Activated CD8-positive, alpha-beta memory T cell treated with anti-CD3 and anti-CD28 coated beads, Interleukin-2, amount 10 ng/mL, durations not matched to agents 7 days and 5 days (primary cell): ENCODE data around the gene BLACAT1. TPM values are rescaled to one million over a fixed set of nuclear protein-coding genes. Genes with fewer than 3 reads are reported as not detected.
"Not testable (repeated sequence)": the region's sequence is repeated elsewhere in the genome, so short reads cannot be mapped to it uniquely, and the experiment has no call there.

Experiments used
- ATAC-seq: fragments of 150-1000 bp; cut with Tn5 transposase; one replicate; pipeline ENCODE4 v1.10.0; 2021; ENCODE audit warnings: moderate library complexity
- CTCF ChIA-PET: fragments of 350-600 bp; sonication (Branson Sonifier 250); formaldehyde crosslinking; loops from one replicate; lab custom pipeline; 2021; ENCODE audit warnings: antibody characterized with exemption; lab: Charles Lee
- DNase-seq: peaks from one replicate; pipeline ENCODE4 v3.0.0-alpha.2; 2020
- H3K27ac Mint-ChIP-seq: one replicate; pipeline ENCODE4 v1.8.0; 2021; ENCODE audit warnings: mild to moderate bottlenecking, mixed read lengths
- H3K27me3 Mint-ChIP-seq: one replicate; pipeline ENCODE4 v1.8.0; 2021; ENCODE audit warnings: mixed read lengths
- H3K36me3 Mint-ChIP-seq: one replicate; pipeline ENCODE4 v1.8.0; 2021; ENCODE audit warnings: mild to moderate bottlenecking, mixed read lengths
- H3K4me1 Mint-ChIP-seq: one replicate; pipeline ENCODE4 v1.8.0; 2021; ENCODE audit warnings: mixed read lengths
- H3K4me3 Mint-ChIP-seq: one replicate; pipeline ENCODE4 v1.8.0; 2021; ENCODE audit warnings: mild to moderate bottlenecking, moderate library complexity, mixed read lengths
- H3K9me3 Mint-ChIP-seq: one replicate; pipeline ENCODE4 v1.8.0; 2022; ENCODE audit warnings: low read depth, mixed read lengths
- total RNA-seq, 2 experiments: library from RNA; stranded (reverse); gene quantifications; one replicate each; pipeline ENCODE4 v1.2.3, GENCODE V29; 2021

BLACAT1 gene
- total RNA-seq, 2 experiments from 2014 or later, result 0.19 to 0.47 TPM

GRCh38 chr1:205429762-205430695, 25.8 kb downstream of the BLACAT1 start:
- CTCF ChIA-PET, result interaction anchor here (0.6 to 7.3 kb wide), 29 partner anchors 8 to 312 kb away, joined by 3 to 58 read pairs (median 5); partner anchors contain the start of genes LEMD1 and NUAK2
- ATAC-seq, result no peak
- no peaks in the 10 kb centered on the region for H3K9me3 Mint-ChIP-seq
- H3K27ac Mint-ChIP-seq, result no peak overlapping the region
- H3K4me1 Mint-ChIP-seq, result peaks cover 9% of the 10 kb centered on the region
- H3K36me3 Mint-ChIP-seq, result no peaks in the 10 kb centered on the region
- peaks cover 27% of the 10 kb centered on the region for H3K27me3 Mint-ChIP-seq
- DNase-seq, result no peak
- H3K4me3 Mint-ChIP-seq, result peak overlapping the region; percentile 70

GRCh38 chr1:205424901-205425600, 30.8 kb downstream of the BLACAT1 start:
- no peak overlapping the region for H3K27ac Mint-ChIP-seq
- CTCF ChIA-PET, result interaction anchor here (0.8 to 2.1 kb wide), 5 partner anchors 9 to 152 kb away, joined by 3 to 21 read pairs (median 3); no protein-coding TSS in a partner anchor
- no peaks in the 10 kb centered on the region for H3K36me3 Mint-ChIP-seq
- ATAC-seq (no peak), DNase-seq (no peak)
- no peaks in the 10 kb centered on the region for H3K4me1 Mint-ChIP-seq
- H3K4me3 Mint-ChIP-seq, result no peak overlapping the region
- H3K9me3 Mint-ChIP-seq, result no peaks in the 10 kb centered on the region
- peaks cover 58% of the 10 kb centered on the region for H3K27me3 Mint-ChIP-seq

GRCh38 chr1:205423814-205424399, 31.9 kb downstream of the BLACAT1 start:
- Mint-ChIP-seq H3K9me3 (no peaks in the 10 kb centered on the region), H3K4me3 (no peak overlapping the region), H3K36me3 (no peaks in the 10 kb centered on the region), H3K27ac (no peak overlapping the region), H3K4me1 (no peaks in the 10 kb centered on the region), H3K27me3 (peaks cover 60% of the 10 kb centered on the region)
- DNase-seq, result no peak
- no peak for ATAC-seq
- CTCF ChIA-PET, result interaction anchor here (1.3 to 2.1 kb wide), 7 partner anchors 9 to 151 kb away, joined by 3 to 21 read pairs (median 4); no protein-coding TSS in a partner anchor

GRCh38 chr1:205422993-205423642, 32.7 kb downstream of the BLACAT1 start:
- Mint-ChIP-seq H3K4me1 (no peaks in the 10 kb centered on the region), H3K27ac (no peak overlapping the region), H3K9me3 (no peaks in the 10 kb centered on the region), H3K4me3 (no peak overlapping the region), H3K36me3 (no peaks in the 10 kb centered on the region), H3K27me3 (peaks cover 60% of the 10 kb centered on the region)
- CTCF ChIA-PET, result interaction anchor here (1.2 to 2.9 kb wide), 9 partner anchors 8 to 101 kb away, joined by 3 to 21 read pairs (median 4); no protein-coding TSS in a partner anchor
- no peak for DNase-seq
- no peak for ATAC-seq

GRCh38 chr1:205421798-205422197, 34.0 kb downstream of the BLACAT1 start, which contains the start of gene LEMD1:
Gene LEMD1, minus strand, starts transcription at chr1:205422056. Its CDS starts 1,520 bp downstream, at chr1:205420536.
- ATAC-seq (no peak), DNase-seq (no peak)
- H3K4me3 Mint-ChIP-seq, result no peak within 1 kb of the TSS
- H3K36me3 Mint-ChIP-seq, result no peaks in the 10 kb centered on the region
- CTCF ChIA-PET, result interaction anchor here (1.2 to 3.7 kb wide), 7 partner anchors 9 to 102 kb away, joined by 3 to 16 read pairs (median 4); no protein-coding TSS in a partner anchor
- H3K9me3 Mint-ChIP-seq, result no peaks in the 10 kb centered on the region
- no peaks in the 10 kb centered on the region for H3K4me1 Mint-ChIP-seq
- H3K27ac Mint-ChIP-seq, result no peak within 1 kb of the TSS
- peaks cover 56% of the 10 kb centered on the region for H3K27me3 Mint-ChIP-seq

GRCh38 chr1:205420938-205421337, 34.9 kb downstream of the BLACAT1 start:
- Mint-ChIP-seq H3K4me3 (no peak overlapping the region), H3K36me3 (no peaks in the 10 kb centered on the region), H3K4me1 (no peaks in the 10 kb centered on the region), H3K27me3 (peaks cover 48% of the 10 kb centered on the region), H3K27ac (no peak overlapping the region), H3K9me3 (no peaks in the 10 kb centered on the region)
- ATAC-seq (no peak), DNase-seq (no peak)
- CTCF ChIA-PET, result interaction anchor here (1.2 to 3.7 kb wide), 7 partner anchors 10 to 103 kb away, joined by 3 to 16 read pairs (median 4); no protein-coding TSS in a partner anchor

- H3K4me3 Mint-ChIP-seq, result no peak overlapping the region
- no peaks in the 10 kb centered on the region for H3K9me3 Mint-ChIP-seq
- ATAC-seq, result no peak
- CTCF ChIA-PET, result interaction anchor here (0.7 to 1.9 kb wide), 5 partner anchors 13 to 83 kb away, joined by 3 to 8 read pairs (median 3); no protein-coding TSS in a partner anchor
- H3K27ac Mint-ChIP-seq, result no peak overlapping the region
- no peak for DNase-seq
- H3K4me1 Mint-ChIP-seq, result no peaks in the 10 kb centered on the region
- peaks cover 29% of the 10 kb centered on the region for H3K27me3 Mint-ChIP-seq
- no peaks in the 10 kb centered on the region for H3K36me3 Mint-ChIP-seq
These were observed 37.8 kb downstream of the BLACAT1 start for GRCh38 chr1:205417870-205418635.

GRCh38 chr1:205416322-205416721, 39.5 kb downstream of the BLACAT1 start:
- Mint-ChIP-seq H3K9me3 (no peaks in the 10 kb centered on the region), H3K4me3 (no peak overlapping the region), H3K27ac (no peak overlapping the region), H3K36me3 (no peaks in the 10 kb centered on the region), H3K4me1 (no peaks in the 10 kb centered on the region), H3K27me3 (peaks cover 24% of the 10 kb centered on the region)
- CTCF ChIA-PET, result interaction anchor here (0.8 to 1.8 kb wide), 5 partner anchors 14 to 113 kb away, joined by 3 to 10 read pairs (median 4); no protein-coding TSS in a partner anchor
- ATAC-seq (no peak), DNase-seq (no peak)

- DNase-seq (no peak), ATAC-seq (no peak)
- peaks cover 23% of the 10 kb centered on the region for H3K27me3 Mint-ChIP-seq
- H3K4me3 Mint-ChIP-seq, result no peak overlapping the region
- H3K9me3 Mint-ChIP-seq, result no peaks in the 10 kb centered on the region
- H3K36me3 Mint-ChIP-seq, result no peaks in the 10 kb centered on the region
- H3K27ac Mint-ChIP-seq, result no peak overlapping the region
- H3K4me1 Mint-ChIP-seq, result peaks cover 2% of the 10 kb centered on the region
- CTCF ChIA-PET, result interaction anchor here (2.5 kb wide), 1 partner anchor 14 kb away, joined by 7 read pairs; no protein-coding TSS in a partner anchor
These were observed 45.1 kb downstream of the BLACAT1 start for GRCh38 chr1:205410581-205411298.

- Mint-ChIP-seq H3K27ac (no peak overlapping the region), H3K27me3 (peaks cover 29% of the 10 kb centered on the region), H3K36me3 (no peaks in the 10 kb centered on the region), H3K4me1 (peaks cover 2% of the 10 kb centered on the region), H3K9me3 (no peaks in the 10 kb centered on the region), H3K4me3 (no peak overlapping the region)
- DNase-seq (no peak), ATAC-seq (no peak)
- CTCF ChIA-PET, result interaction anchor here (1.5 kb wide), 1 partner anchor 10 kb away, joined by 3 read pairs; no protein-coding TSS in a partner anchor
These were observed 47.9 kb downstream of the BLACAT1 start for GRCh38 chr1:205407970-205408369.

- not testable (repeated sequence) for H3K27ac Mint-ChIP-seq, H3K4me3 Mint-ChIP-seq
These were observed 49.6 kb downstream of the BLACAT1 start for GRCh38 chr1:205406252-205406651.

More at GRCh38 chr1:205406252-205406651, 49.6 kb downstream of the BLACAT1 start:
- ATAC-seq, H3K36me3 Mint-ChIP-seq, H3K4me1 Mint-ChIP-seq, H3K9me3 Mint-ChIP-seq, DNase-seq: not testable (repeated sequence)
- CTCF ChIA-PET, result interaction anchor here (0.9 to 1.5 kb wide), 3 partner anchors 25 to 251 kb away, joined by 3 read pairs; no protein-coding TSS in a partner anchor
- H3K27me3 Mint-ChIP-seq, result peaks cover 19% of the 10 kb centered on the region
